HG03066 (cell line): ENCODE results near the gene GDPGP1.
"Not testable (repeated sequence)": the region's sequence is repeated elsewhere in the genome, so short reads cannot be mapped to it uniquely, and the experiment has no call there.

ENCODE experiments used
- ATAC-seq: cut with Tn5 transposase; IDR thresholded peaks from one replicate; pipeline ENCODE4 v1.9.1; 2021; ENCODE audit warnings: low read depth; ENCODE audit not compliant: unreplicated experiment

GDPGP1 gene

DNA sequence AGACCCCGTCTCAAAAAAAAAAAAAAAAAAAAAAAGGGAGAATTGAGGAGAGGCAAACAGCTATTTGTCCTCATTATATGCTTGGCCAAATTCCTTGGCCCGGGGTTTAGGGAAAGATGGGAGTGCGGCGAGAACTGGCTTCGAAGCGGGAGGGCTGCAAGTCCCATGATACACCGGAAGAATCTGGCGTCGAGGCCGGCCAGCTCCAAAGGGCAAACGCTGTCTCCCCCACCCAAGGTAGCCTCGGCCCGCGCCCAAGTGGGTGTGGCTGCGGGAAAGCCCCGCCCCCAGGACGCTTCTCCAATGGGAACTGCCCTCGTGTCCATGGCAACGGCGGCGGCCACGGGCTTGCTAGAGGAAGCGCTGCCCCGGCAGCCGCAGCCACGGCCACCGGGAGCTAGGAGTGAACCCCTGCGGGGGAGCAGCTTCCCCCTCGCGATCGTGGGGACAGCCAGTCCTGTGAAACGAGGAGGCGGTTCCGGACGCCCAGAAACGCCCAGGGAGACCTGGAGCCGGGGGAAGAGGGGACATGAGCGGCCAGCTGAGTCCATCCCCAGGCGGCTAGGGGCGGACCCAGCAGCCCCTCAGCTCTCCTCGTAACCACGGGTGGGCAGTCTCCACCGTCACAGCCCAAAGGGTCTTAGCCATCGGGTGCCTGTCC, 15.3 kb downstream of the GDPGP1 start, which contains the start of gene TTLL13:
TSS of gene TTLL13 (plus strand) at position 354 of the 661 bp plus-strand sequence. CDS start 1,075 bp downstream, outside the sequence.
- no peak for ATAC-seq

DNA sequence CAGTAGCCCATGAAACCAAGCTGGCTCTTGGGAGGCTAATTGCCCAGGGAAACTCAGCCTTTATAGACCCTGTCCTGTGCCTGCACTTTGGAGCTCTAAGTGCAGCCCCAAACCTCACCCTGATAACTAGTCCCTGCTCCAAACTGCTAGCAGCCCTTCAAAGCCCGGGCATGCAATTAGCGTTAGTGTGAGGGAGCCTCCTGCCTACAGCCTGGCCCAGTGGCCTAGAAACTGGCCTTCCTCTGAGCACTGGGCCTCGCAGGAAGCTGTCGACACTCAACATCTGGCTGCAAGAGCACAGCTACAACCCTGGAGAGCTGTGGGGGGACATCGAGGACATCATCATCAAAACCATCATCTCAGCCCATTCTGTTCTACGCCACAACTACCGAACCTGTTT, 23.8 kb downstream of the GDPGP1 start:
- no peak for ATAC-seq

DNA sequence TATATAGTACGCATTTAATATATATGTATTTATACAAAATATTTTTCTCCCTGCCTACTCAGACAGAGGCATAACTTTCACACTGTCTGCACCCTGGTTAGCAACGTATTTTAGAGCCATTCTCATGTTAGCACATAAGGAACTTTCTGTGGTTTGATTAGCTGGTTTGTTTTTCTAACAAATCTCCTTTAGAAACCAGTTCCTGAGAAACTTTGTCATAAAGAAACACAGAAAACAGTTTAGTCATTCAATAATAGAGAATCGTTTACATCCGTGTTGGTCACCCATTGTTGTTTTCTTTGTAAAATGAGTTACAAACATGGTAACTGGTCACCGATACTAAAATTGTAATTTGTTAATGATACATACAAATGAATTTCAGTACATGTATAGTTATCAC, 25.5 kb downstream of the GDPGP1 start:
- peak; percentile 91 for ATAC-seq

DNA sequence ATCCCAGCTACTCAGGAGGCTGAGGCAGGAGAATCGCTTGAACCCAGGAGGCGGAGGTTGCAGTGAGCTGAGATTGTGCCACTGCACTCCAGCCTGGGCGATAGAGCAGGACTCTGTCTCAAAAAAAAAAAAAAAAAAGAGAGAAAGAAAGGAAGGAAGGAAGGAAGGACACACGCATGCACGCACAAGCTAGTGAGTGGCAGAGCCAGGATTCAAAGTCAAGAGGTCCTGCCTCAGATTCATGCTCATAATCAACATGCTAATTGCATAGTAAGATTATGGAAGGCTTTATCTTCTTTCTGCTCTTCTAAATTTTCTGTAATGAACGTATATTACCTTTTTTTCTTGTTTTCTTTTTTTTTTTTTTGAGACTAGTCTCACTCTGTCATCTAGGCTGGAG, 26.7 kb downstream of the GDPGP1 start:
- not testable (repeated sequence) for ATAC-seq

DNA sequence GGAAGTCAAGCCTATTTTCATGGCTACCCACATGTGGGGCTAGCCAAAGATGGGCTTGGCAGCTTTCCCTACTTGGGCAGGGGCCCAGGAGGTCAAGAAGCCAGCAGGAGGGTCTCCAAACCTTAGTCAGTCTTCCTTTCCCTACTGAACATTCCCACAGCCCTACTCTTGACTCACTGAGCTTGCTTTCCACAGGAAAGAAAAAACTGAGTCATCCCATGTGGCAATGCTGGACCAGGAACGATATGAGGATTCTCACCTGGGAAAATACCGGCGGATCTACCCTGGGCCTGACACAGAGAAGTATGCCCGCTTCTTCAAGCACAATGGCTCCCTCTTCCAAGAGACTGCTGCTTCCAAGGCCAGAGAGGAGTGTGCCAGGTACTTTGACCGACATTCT, 27.8 kb downstream of the GDPGP1 start:
- ATAC-seq = no peak

DNA sequence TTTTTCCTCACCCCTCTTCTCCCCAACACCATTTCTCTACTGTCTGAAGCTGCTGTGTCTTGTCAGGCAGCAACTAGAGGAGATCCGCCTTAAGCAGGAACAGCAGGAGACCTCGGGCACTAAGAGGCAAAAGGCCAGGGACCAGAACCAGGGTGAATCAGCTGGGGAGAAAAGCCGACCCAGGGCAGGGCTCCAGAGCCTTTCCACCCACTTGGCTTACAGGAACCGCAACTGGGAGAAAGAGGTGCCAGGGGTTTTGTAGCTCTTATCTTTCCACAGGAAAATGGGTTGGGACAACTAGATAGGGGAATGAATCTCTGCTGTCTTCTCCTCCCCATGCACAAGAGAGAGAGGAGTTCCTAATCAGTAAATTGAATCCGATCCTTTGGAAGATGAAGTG, 28.4 kb downstream of the GDPGP1 start:
- ATAC-seq = no peak

DNA sequence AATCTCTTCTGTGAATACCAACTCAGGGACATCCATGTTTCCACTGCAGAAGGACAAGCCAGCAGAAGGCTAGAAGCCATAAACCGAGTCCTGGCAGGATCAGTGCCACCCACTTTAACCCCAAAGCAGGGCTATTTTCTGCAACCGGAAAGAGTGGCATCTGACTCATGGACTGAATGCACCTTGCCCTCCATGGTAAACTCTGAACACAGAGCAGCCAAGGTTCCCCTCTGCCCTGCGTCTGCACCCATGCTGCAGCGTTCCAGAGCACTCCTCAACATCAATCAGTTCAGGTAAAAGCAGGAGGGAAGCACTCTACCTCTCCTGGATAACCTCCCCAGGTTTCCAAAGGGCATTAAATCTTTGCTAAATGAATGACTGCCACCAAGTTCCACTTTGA, 30.7 kb downstream of the GDPGP1 start:
- ATAC-seq = no peak

DNA sequence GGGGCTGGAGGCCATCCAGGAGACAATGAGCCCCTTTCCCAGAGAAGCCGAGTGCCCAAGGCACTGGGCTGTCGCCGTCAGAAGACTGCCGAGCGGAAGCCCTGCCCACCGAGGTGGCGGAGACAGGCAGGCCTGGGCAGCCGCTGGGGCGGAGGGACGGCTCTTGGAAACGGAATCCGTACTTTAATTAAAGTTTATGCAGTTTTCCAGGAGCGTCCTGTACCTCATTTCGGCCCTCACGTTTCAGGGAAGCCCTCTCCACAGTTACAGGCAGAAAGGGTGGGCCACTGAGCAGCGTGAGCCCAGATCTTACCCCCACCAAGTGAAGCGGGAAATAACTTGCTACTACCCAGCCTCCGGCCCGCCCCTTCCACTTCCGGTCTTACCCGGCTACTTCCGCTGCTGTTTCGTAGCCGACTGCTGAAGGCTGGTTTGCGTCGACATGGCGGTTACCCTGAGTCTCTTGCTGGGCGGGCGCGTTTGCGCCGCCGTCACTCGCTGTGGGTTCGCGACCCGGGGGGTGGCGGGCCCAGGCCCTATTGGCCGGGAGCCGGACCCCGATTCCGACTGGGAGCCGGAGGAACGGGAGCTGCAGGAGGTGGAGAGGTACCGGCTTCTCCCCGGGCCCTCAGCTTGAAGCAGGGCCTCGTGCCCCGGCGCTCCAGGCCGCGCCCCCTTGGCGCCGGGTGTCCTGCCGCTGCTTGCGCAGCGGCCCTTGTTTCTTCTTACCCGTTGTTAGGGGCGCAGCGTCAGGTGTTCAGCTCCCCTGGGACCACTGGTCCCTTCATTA, 31.5 kb downstream of the GDPGP1 start, which contains the start of gene NGRN:
TSS of gene NGRN (plus strand) at position 402 of the 790 bp plus-strand sequence. CDS start at position 443, 41 bp downstream.
- peak; percentile 96 for ATAC-seq

DNA sequence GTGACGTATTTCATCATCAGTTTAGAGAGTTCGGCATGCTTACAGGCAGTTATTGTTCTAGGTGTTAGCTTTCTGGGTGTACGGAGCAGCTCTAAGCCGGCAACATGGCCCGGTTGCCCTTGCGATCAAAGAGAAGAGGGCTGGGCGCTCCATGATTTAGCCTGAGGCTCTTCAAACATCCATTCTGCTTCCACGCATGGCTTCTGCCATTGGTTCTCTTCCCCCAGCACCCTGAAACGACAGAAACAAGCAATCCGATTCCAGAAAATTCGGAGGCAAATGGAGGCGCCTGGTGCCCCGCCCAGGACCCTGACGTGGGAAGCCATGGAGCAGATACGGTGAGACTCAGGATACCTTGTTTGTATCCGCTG, 32.0 kb downstream of the GDPGP1 start:
- ATAC-seq = peak; percentile 3

DNA sequence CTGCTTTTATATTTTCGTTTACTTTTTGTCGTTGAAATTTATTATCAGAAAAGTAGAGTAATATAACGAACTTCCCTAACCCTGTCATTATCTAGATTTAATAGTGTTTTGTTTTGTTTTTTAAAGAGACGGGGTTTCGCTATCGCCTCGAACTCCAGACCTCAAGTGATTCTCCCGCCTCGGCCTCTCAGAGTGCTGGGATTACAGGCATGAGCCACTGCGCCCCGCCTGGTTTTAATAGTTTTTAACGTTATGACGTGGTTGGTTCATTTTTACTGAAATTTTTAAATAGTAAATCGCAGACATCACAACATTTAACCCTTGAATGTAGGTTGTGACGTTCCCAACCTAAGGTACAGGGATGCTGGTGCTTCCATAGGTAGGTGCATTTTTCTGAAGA, 32.5 kb downstream of the GDPGP1 start:
- no peak for ATAC-seq

DNA sequence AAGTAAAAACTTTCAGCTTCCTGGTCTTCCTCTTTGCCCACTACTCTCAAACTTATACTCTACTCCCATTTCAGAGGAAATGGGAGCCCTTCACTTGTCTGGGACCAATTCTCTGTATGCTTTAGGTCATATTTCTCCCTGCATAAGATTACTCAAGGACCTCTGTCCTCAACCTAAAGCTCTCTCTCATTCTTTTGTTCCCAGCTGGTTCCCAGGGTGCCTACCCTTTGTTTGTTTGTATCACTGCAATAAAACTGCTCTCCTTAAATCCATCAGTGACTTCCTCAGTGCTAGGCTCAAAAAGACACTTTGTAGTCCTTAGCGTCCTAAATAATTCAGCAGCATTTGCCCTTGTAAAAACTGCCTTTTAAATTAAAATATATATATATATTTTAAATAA, 34.4 kb downstream of the GDPGP1 start:
- ATAC-seq = no peak

DNA sequence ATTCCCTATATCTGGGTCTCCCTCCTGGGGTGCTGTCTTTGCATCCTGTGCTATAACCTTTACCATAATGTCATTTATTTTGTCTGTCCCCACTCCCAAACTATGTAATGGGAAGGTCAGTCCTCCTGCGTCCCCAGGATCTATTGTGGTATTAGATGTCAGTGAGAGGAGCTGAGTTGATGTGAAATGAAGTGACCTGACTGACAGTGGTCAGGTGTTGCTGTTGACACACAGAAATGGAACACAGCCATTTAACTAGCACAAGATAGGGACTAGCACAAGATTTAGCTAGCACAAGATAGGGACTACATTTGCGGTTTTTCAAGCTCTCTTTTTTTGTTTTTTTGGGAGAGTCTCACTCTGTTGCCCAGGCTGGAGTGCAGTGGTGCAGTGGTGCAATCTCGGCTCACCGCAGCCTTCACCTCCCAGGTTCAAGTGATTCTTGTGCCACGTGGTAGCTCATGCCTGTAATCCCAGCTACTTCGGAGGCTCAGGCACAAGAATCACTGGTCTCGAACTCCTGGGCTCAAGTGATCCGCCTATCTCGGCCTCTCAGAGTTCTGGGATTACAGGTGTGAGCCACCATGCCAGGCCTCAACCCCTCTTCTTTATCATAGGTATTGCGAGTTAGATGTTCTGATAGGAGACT, 36.6 kb downstream of the GDPGP1 start:
- ATAC-seq = no peak

DNA sequence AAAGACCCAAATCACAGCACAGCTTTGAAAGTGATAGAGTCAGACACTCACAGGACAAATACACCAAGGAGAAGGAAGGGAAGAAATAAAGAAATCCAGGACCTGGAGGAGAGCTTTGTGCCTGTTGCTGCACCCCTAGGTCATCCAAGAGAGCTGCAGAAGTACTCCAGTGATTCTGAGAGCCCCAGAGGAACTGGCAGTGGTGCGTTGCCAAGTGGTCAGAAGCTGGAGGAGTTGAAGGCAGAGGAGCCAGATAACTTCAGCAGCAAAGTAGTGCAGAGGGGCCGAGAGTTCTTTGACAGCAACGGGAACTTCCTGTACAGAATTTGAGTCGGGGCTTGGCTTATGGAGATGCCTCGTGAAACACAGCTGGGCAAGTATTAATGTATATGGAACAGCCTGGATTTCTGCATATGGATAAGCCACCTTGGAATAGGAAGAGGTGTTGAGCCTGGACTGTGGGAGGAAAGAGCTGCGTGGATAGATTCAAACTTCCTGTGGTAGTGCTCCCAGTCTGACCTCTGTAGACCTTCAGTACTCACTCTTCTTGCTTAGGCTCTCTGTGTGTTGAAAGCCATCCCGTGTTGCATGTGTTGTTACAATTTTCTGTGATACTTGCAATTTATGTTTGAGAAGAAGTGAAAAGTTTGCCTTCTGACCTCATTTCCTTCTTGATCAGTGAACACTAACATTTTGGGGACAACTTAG, 37.6 kb downstream of the GDPGP1 start:
- no peak for ATAC-seq

DNA sequence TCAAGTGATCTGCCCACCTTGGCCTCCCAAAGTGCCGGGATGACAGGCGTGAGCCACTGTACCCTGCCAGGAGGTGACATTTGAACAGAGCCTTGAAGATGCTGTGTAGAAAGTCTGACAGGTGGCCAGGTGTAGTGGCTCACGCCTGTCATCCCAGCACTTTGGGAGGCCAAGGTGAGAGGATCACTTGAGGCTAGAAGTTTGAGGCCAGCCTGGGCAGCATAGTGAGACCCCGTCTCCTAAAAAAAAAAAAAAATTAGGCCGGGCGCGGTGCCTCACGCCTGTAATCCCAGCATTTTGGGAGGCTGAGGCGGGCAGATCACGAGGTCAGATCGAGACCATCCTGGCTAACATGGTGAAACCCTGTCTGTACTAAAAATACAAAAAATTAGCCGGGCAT, 44.5 kb downstream of the GDPGP1 start:
- not testable (repeated sequence) for ATAC-seq

DNA sequence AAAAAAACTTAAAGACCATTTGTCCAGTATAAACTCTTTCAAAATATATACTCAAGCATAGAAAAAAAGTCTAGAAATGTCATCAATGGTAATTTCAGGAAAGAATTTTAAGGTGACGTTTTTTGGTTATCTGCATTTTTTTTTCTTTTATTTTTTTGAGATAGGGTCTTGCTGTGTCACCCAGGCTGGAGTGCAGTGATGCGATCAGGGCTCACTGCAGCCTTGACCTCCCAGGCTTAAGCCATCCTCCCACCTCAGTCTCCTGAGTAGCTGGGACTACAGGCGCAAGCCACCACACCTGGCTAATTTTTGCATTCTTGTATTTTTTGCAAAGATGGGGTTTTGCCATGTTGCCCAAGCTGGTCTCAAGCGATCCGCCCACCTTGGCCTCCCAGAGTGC, 46.7 kb downstream of the GDPGP1 start:
- not testable (repeated sequence) for ATAC-seq

DNA sequence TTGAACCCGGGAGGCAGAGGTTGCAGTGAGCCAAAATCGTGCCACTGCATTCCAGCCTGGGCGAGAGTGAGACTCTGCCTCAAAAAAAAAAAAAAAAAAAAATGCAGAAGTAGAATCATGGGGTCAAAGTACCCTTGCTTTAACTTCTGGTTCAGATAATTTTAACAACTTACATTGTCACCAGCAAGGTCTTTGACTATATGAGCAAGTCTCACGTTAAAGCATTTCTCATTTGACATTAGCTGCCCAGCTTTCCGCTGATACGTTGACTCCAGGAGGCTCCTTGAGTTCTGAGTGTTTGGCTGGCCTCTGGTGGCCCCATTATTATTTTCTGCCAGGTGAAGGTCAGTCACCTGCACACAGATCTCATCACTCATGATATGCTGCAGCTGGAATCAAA, 47.6 kb downstream of the GDPGP1 start:
- ATAC-seq = not testable (repeated sequence)

DNA sequence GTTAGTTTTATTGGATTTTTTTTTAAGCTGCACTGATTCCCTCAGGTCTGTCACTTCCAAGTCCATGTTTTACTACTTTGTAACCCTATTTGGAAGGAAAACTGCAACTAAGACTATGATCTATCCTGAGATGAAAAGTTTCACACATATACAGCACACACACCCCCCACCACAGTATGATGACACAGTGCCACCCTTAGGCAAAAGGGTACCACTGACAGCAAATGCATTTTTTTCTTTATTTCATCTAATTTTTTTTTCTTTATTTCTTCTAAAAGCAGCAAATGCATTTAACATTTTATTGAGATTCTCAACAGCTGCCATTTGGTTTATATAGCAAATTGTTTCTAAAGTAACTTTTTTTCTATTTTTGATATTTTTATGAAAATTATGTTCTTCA, 52.7 kb downstream of the GDPGP1 start:
- no peak for ATAC-seq

DNA sequence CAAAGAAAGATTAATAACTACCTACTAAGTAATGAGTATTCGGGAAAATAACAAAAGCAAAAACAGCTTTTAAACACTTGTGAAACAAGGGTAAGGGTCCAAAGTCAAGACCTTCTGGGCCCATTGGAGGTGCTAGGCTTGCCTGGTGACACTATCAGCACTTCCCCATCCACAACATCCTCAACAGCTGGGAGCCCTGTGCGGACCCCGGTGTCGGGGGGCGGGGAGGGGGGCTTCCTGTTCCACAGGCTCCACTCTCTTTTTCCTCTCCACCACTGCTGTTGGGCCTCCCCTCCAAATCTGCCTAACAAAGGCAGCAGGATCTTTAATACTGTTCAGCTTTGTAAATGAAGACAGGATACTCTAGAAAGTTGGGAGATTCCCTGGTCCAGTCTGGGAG, 53.1 kb downstream of the GDPGP1 start:
- ATAC-seq = no peak

DNA sequence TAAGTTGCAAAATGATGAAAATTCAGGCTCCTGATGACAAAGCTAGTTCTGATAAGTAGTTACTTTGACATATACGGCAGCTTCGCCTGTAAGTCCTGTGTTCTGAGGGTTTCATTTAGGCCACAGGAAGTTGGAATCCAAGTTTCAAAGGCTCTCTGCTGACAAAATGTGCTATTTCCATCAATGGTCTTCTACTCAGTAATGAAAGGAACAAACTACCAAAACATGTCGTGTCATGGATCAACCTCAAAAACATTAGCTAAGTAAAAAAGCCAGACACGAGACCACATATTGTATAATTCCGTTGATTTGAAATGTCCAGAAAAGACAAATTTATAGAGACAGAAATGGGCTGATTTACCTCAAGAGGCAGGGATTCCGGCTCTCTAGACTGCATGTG, 53.9 kb downstream of the GDPGP1 start:
- ATAC-seq = no peak

DNA sequence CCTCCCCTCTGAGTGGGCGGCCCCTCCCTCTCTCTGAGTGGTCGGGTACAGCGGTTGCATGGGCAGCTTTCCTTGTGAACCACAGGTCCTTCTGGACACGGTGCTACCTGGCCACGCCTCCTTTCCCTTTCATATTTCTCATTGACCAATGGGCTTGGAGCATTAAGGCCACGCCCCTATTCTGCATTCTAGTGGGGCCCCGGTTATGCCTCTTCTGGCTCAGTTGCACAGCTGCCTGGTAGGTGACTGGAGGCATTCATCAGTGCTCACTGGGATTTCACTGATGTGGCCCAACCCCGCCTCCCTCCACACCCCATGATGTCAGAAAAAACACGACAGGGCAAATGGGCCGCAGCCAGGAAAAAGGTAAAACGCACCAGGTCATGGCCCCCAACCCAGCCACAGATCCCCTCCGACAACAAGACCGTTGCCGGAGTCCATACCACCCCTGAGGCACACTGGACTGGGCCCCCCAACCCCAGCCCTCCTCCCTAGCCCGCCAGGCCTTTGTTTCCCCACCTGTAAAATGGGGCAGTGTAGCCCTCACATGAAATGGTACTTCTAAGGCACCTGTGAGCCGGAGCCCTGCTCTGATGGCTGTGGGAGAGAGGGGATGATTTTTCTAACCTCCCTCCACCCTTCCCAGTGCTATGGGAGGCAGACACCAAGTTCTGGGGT, 57.8 kb downstream of the GDPGP1 start:
- ATAC-seq = no peak
